H1 (cell line): Measurements from ENCODE around the gene LRRC61. TPM values are rescaled to one million over a fixed set of nuclear protein-coding genes. Genes with fewer than 3 reads are reported as not detected.

Experiments
- HDAC6 ChIP-seq: IDR thresholded peaks from one replicate; pipeline ENCODE4 v1.7.1; 2012; ENCODE audit warnings: low read depth, mild to moderate bottlenecking, inconsistent platforms, low read length, moderate library complexity
- SP1 ChIP-seq: IDR thresholded peaks from 2 replicates; pipeline ENCODE4 v1.6.1; 2011; ENCODE audit warnings: low read depth, low read length
- polyA plus RNA-seq, 7 experiments: library from polyadenylated mRNA; depleted of rRNA in 3 of 7; stranded (reverse) in 5 of 7; unstranded in 2 of 7; fragments of >200 nt in 5 of 7; fragments of 200-250 nt in 2 of 7; gene quantifications; 1 replicate in 5 of 7; 2 replicates in 1 of 7; 4 replicates in 1 of 7; pipeline versions ENCODE4 v1.2.1 to v1.2.3, GENCODE V29; 2011 to 2013; ENCODE audit warnings: missing spikeins in 2 of 7, mixed read lengths in 2 of 7
- total RNA-seq: library from RNA; stranded (reverse); fragmentation: NEBNext Ultra II Directional; extraction: Animal tissue kit (Norgen Biotek cat#: 25700); gene quantifications from 2 replicates; pipeline ENCODE4 v1.2.1, GENCODE V29; 2021
- TF ChIP-seq, protein P1 (sequence below): IDR thresholded peaks from 2 replicates; pipeline ENCODE4 v1.6.1; 2012; ENCODE audit warnings: inconsistent platforms

The LRRC61 gene
- total and polyA plus RNA-seq, 2 of the 8 experiments (the other 6 are each of a cell fraction or from before 2014, with no cell fraction given): 0.73 to 44.8 TPM

DNA sequence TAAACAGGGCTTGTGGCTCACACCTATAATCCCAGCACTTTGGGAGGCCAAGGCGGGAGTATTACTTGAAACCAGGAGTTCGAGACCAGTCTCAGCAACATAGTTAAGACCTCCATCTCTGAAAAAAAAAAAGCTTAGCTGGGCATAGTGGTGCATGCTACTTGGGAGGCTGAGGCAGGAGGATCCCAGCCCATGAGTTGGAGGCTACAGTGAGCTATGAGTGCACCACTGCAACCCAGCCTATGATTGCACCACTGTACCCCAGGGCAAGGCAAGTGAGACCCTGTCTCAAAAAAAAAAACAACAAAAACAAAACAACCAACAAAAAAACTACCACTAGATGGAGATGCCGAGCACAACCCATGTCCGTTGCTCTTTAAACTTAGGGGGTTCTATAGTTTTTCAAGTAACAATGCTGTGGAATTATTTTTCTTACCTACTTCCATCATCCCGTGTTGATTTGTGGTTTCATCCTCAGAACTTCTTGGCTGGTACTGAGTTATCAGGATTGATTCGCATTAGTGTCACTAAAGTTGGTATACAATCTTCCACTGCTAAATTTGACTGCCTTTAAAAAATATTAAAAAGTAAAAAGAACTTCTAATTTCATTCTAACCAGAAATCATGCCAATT, 33.2 kb downstream of the LRRC61 start (continued):
- TF ChIP-seq SP1 (no peak), HDAC6 (no peak)
- TF ChIP-seq, protein P1, sequence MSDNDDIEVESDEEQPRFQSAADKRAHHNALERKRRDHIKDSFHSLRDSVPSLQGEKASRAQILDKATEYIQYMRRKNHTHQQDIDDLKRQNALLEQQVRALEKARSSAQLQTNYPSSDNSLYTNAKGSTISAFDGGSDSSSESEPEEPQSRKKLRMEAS: no peak
